Gastrocnemius medialis (tissue), 4 donors: Measurements from ENCODE around the gene KLHL11.

Experiments used
- CTCF ChIP-seq, 5 experiments: fragments of 450-650 bp in 3 of 5; fragments of 200-600 bp in 2 of 5; sonication (generic) in 2 of 5; IDR thresholded peaks in 4 of 5; conservative IDR thresholded peaks in 1 of 5; 1 replicate in 4 of 5; 2 replicates in 1 of 5; pipeline ENCODE4 v1.5.1; 2016 to 2019; ENCODE audit warnings: antibody characterized with exemption in 5 of 5, mild to moderate bottlenecking in 3 of 5, moderate library complexity in 3 of 5
- POLR2A ChIP-seq, 2 donors: fragments of 450-650 bp; IDR thresholded peaks; one replicate each; pipeline ENCODE4 v1.6.1; 2017; ENCODE audit warnings: antibody characterized with exemption in 2 of 2, mild to moderate bottlenecking in 2 of 2, moderate library complexity in 2 of 2

DNA sequence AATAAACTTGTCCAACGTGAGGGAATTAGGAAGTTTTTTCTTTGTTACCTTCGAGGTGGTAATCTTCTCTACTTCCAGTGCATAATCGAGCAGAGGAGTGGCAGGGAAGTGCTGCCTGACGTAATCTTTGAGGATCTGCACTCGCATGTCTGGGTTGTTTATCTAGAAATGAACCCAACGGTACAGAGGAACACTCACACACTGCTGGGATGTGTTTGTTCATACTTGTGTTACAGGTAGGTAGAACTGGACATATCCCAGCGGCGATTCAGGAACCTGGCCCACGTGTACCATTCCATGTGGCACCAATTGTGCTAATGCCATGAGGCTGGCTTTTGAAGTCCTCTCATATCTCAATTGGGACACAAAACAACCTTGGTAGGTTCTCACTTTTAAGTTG lies 4.2 kb upstream of the KLHL11 start:
- TF ChIP-seq POLR2A (IDR thresholded peaks at IDR 0.05) (no peak), CTCF (IDR thresholded peaks at IDR 0.05 in 4 of 5, conservative IDR thresholded peaks at IDR 0.05 in 1 of 5) (no peak)
